SJCRH30 (cell line): ENCODE measurements around the gene RGMB. TPM values are rescaled to one million over a fixed set of nuclear protein-coding genes. Genes with fewer than 3 reads are reported as not detected.

ENCODE experiments used
- DNase-seq, 2 experiments: peaks; one replicate each; pipeline ENCODE4 v3.0.0-alpha.2; 2015 to 2020
- H3K27ac ChIP-seq: fragments of 250-450 bp; sonication (Bioruptor Pico); 2 replicates; pipeline ENCODE4 v1.5.1; 2020; ENCODE audit warnings: mild to moderate bottlenecking, moderate library complexity
- H3K27me3 ChIP-seq: fragments of 250-450 bp; sonication (Bioruptor Pico); 2 replicates; pipeline ENCODE4 v1.5.1; 2020; ENCODE audit warnings: mild to moderate bottlenecking, moderate library complexity
- H3K36me3 ChIP-seq: fragments of 250-450 bp; sonication (Bioruptor Pico); 2 replicates; pipeline ENCODE4 v1.5.1; 2020; ENCODE audit warnings: mild to moderate bottlenecking, moderate library complexity
- H3K4me1 ChIP-seq: fragments of 250-450 bp; sonication (Bioruptor Pico); 2 replicates; pipeline ENCODE4 v1.5.1; 2020; ENCODE audit warnings: mild to moderate bottlenecking, moderate library complexity
- H3K4me3 ChIP-seq: fragments of 250-450 bp; sonication (Bioruptor Pico); 2 replicates; pipeline ENCODE4 v1.5.1; 2020; ENCODE audit warnings: mild to moderate bottlenecking, moderate library complexity
- H3K9me3 ChIP-seq: fragments of 250-450 bp; sonication (Bioruptor Pico); replicated peaks from 2 replicates; pipeline ENCODE4 v1.5.1; 2020; ENCODE audit warnings: mild to moderate bottlenecking, moderate library complexity
- total RNA-seq: library from RNA; depleted of rRNA; stranded (reverse); fragments of >200 nt; shearing (Covaris generic); gene quantifications from 2 replicates; pipeline ENCODE4 v1.2.3, GENCODE V29; 2014

Gene RGMB
- total RNA-seq, 1 experiment from 2014 or later: 46.9 TPM

DNA sequence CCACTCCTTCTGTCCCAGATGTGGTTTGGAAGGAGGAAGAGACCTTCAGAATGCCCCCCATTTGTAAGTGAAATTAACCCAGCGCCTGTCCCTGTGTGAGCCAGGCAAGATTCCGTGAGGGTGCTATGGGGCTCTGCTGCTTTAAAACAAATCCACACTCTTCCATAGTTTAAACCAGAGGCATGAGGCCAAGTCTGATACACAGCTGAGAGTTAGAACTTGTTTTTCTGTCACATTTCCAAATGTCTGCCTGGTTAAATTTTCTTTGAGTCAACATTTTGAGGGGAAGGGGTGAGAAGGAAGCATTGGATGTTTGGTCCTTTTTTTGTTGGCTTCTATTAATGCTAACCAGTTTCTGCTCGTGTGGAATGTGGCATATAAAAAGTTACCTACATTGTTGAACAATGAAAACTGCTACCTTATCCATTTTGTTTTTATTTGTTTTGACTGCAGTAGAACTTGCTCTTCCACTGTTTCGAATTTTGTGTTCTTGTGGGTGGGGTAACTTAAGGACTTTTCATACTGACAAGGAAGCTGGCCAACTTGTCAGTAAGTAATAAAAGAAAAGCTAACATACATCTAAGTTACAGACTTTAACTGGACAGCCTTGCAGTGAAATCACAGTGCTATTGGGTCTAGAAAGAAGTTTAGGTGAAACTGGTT lies 12.9 kb downstream of the RGMB start:
- no peaks in the 10 kb centered on the region for H3K27me3 ChIP-seq
- peaks cover 71% of the 10 kb centered on the region for H3K36me3 ChIP-seq
- H3K4me1 ChIP-seq: peaks cover 30% of the 10 kb centered on the region
- no peaks in the 10 kb centered on the region for H3K9me3 ChIP-seq
- H3K4me3 ChIP-seq: no peak overlapping the region
- no peak overlapping the region for H3K27ac ChIP-seq
- peak in 1 of 2 experiments; percentile 20 for DNase-seq

DNA sequence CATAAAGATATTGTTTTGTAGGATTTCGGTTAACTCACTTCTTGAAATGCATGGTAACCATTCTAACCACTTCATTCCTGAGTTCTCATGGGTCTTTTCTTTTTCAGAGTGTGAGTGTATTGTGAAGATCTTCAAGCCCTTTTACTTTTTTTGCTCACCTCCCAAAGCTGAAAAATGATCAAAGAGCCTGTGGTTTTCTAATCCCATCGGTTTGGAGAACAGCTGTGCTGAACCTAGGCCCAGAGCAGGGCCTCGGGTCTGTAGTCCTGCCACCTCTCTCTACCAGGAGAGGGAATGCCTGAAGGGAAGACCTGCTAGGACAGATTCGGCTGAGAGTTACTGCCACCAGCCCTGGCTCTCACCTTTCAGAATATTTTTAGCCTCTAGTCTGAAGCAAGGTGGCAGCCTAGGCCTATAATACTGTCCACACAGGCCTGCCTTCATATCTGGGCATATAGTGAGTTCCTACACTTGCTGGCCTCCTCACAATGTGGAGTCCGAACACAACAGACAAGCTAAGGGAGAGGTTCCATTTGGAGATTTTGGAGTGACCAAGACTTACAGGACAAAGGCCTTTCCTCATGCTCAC lies 13.8 kb downstream of the RGMB start:
- Histone ChIP-seq H3K27me3 (no peaks in the 10 kb centered on the region), H3K4me1 (peaks cover 30% of the 10 kb centered on the region), H3K36me3 (peaks cover 70% of the 10 kb centered on the region), H3K9me3 (no peaks in the 10 kb centered on the region), H3K27ac (no peak overlapping the region), H3K4me3 (no peak overlapping the region)
- DNase-seq: peak; percentile 63 to 83

- Histone ChIP-seq H3K27me3 (no peaks in the 10 kb centered on the region), H3K36me3 (peaks cover 66% of the 10 kb centered on the region), H3K4me3 (no peak overlapping the region), H3K27ac (no peak overlapping the region), H3K4me1 (peaks cover 30% of the 10 kb centered on the region), H3K9me3 (no peaks in the 10 kb centered on the region)
- no peak for DNase-seq
These were observed 15.6 kb downstream of the RGMB start for GRCh38 chr5:98789029-98789428.

DNA sequence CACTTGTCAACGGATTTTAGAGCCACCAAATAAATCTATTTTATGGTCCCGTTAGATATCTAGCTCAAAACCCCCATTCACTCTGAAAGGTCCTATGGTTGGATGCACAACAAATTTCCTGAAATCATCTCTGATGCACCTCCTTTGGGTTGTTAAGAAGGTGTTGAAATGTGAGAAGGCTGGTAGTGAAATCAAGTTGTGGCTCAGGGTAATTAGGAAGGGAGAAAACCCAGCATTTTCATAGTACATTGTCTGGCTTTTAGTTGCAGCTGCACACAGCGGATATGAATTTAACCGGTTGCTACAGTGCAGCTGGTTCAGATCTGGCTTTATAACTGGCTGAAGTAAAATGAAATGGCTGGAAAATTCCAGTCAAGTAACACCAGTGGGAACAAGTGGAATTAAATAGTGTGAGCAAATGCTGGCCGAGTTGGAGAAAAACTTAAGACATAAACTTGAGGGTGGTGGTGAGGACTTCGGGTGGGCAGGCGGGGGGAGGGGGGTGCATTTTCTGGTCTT lies 17.6 kb downstream of the RGMB start:
- H3K4me3 ChIP-seq: no peak overlapping the region
- no peaks in the 10 kb centered on the region for H3K27me3 ChIP-seq
- DNase-seq: no peak
- peaks cover 19% of the 10 kb centered on the region for H3K4me1 ChIP-seq
- H3K9me3 ChIP-seq: no peaks in the 10 kb centered on the region
- peaks cover 66% of the 10 kb centered on the region for H3K36me3 ChIP-seq
- no peak overlapping the region for H3K27ac ChIP-seq

DNA sequence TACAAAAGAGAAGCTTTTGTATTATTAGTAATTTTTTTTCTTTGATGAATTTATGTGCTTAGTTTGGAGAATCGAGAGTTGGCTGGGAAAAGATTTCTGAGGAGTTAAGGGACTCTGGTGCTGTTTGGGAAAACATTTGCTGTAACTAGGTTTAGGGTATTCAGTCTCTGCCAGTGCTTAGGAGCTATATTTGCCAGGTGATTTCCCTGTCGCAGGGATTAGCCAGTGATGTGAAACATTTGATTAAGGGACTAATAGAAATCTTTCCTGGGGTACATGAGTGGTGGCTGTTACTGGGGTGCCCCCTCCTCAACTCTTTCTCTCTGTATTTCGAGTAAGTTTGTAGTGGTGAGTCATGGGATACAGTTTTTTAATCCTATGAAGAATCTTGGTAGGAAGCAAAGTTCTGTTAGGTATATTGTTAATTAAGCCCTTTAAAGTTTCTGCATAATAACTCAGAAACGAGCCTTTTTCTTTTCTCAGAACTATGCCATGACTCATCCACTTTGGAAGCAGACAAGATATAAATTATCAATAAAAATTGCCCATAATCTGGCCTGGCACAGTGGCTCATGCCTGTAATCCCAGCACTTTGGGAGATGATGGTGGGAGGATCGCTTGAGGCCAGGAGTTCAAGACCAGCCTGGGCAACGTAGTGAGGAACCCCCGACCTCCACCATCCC lies 18.6 kb downstream of the RGMB start:
- Histone ChIP-seq H3K4me3 (no peak overlapping the region), H3K9me3 (no peaks in the 10 kb centered on the region), H3K27ac (no peak overlapping the region), H3K27me3 (no peaks in the 10 kb centered on the region), H3K4me1 (peaks cover 11% of the 10 kb centered on the region), H3K36me3 (peaks cover 64% of the 10 kb centered on the region)
- no peak for DNase-seq

GRCh38 chr5:98793223-98793622 lies 19.8 kb downstream of the RGMB start:
- Histone ChIP-seq H3K36me3 (peaks cover 57% of the 10 kb centered on the region), H3K27ac (no peak overlapping the region), H3K9me3 (no peaks in the 10 kb centered on the region), H3K4me1 (no peaks in the 10 kb centered on the region; the same call in 1 of the 2 replicates), H3K27me3 (no peaks in the 10 kb centered on the region), H3K4me3 (no peak overlapping the region)
- DNase-seq: no peak

- H3K27me3 ChIP-seq: no peaks in the 10 kb centered on the region
- H3K9me3 ChIP-seq: no peaks in the 10 kb centered on the region
- H3K27ac ChIP-seq: no peak overlapping the region
These were observed 20.5 kb downstream of the RGMB start for GRCh38 chr5:98794001-98794400.

DNA sequence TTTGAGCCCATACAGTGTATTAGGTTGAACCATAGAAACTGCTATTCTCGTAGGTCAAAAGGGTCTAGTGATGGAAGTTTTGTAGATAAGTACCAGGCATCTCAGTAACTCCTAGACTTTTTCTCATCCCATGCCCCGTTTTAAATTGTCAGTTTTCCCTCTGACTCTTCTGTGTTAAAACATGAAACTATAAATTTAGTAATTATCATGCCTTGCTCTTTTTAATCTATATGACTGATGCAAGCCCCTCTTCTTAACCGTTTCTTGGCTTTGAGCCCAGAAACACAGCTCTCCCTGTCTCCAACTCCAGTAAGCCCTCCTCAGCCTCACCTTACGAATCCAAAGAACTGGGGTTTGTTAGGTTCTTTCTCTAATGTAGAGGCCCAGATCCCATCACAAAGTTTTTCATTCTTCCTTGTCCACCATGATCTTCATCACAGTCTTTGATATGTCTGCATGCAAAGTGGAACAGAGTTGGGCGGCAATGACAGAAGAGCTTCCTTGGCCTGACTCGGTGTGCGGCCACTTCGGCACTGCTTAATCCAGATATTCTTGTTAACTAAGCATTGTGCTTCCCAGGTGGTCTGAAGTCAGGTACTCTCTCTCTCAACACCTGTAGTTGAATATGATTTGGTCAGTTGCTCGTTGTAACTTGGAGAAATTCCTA lies 21.1 kb downstream of the RGMB start:
- Histone ChIP-seq H3K9me3 (no peaks in the 10 kb centered on the region), H3K27ac (no peak overlapping the region), H3K36me3 (peaks cover 49% of the 10 kb centered on the region), H3K4me1 (no peaks in the 10 kb centered on the region; the same call in 1 of the 2 replicates), H3K4me3 (no peak overlapping the region), H3K27me3 (no peaks in the 10 kb centered on the region)
- DNase-seq: no peak

More at GRCh38 chr5:98794001-98794400, 20.5 kb downstream of the RGMB start:
- peaks cover 52% of the 10 kb centered on the region for H3K36me3 ChIP-seq
- no peak overlapping the region for H3K4me3 ChIP-seq
- H3K4me1 ChIP-seq: no peaks in the 10 kb centered on the region; the same call in 1 of the 2 replicates
- DNase-seq: no peak

DNA sequence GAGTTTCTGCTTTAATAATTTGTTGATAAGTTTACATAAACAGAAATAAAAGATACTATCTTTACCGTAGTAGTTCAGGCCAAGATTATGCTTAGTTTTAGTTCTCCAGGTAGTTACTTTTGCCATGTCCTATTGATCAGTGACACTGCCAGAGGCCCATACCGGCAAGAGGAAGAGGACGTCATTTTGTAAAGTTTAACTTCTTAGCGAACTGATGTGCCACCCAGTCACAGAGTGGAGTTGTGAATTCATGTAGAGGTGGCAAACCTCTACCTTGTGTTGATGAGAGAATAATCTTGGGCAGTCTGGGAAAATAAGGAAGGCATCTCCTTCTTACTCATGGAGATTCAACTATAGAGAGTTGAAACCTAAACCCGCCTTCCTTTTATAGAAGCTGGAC lies 21.8 kb downstream of the RGMB start:
- H3K27ac ChIP-seq: no peak overlapping the region
- H3K36me3 ChIP-seq: peaks cover 42% of the 10 kb centered on the region
- no peak overlapping the region for H3K4me3 ChIP-seq
- DNase-seq: no peak
- H3K9me3 ChIP-seq: no peaks in the 10 kb centered on the region
- no peaks in the 10 kb centered on the region; the same call in 1 of the 2 replicates for H3K4me1 ChIP-seq
- H3K27me3 ChIP-seq: no peaks in the 10 kb centered on the region

DNA sequence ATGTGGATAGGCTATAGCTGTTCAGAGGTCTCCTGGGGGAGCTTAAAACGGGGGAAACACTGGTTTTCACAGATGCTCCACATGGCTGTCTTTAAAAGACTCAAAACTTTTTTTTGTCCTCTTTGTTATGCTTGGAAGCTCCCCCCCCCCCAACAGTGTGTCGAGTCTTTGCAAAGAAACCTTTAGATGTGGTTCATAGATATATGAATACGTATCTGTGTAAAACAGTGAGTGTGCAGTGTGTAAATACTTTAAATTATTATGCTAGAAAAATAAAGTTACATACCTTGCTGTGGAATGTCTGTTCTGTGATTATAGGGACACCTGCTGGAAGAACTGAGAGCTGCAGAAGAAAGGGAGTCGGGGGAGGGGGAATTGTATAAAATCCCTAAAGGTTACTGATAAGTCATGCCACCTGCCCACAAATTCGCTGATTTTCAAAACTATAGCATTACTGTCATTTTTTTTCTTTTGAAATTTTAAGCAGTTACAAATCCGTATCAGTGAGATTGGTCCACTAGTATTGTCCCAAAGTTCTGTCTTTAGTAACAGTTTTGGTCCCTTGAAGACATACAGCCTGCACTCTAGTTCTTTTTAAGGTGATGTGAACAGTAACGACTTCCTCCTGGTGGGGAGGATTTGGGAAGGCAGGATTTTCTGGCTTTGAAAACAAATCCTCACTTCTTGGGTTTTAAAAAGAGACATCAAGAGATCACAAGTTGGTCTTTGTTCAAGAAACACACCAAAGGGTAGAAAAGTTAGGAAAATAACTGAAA lies 22.9 kb downstream of the RGMB start:
- Histone ChIP-seq H3K36me3 (peaks cover 32% of the 10 kb centered on the region), H3K27ac (no peak overlapping the region), H3K9me3 (no peaks in the 10 kb centered on the region), H3K27me3 (no peaks in the 10 kb centered on the region), H3K4me3 (no peak overlapping the region), H3K4me1 (no peaks in the 10 kb centered on the region; the same call in 1 of the 2 replicates)
- DNase-seq: peak; percentile 33 to 70

- DNase-seq: no peak
These were observed 24.9 kb downstream of the RGMB start for GRCh38 chr5:98798371-98798770.

GRCh38 chr5:98798847-98799246 lies 25.4 kb downstream of the RGMB start:
- Histone ChIP-seq H3K9me3 (no peaks in the 10 kb centered on the region), H3K4me1 (no peaks in the 10 kb centered on the region; the same call in 1 of the 2 replicates), H3K27ac (no peak overlapping the region), H3K27me3 (no peaks in the 10 kb centered on the region), H3K4me3 (no peak overlapping the region), H3K36me3 (peaks cover 12% of the 10 kb centered on the region)
- DNase-seq: no peak

More at GRCh38 chr5:98798371-98798770, 24.9 kb downstream of the RGMB start:
- H3K9me3 ChIP-seq: no peaks in the 10 kb centered on the region
- H3K36me3 ChIP-seq: peaks cover 17% of the 10 kb centered on the region
- no peak overlapping the region for H3K4me3 ChIP-seq
- H3K4me1 ChIP-seq: no peaks in the 10 kb centered on the region; the same call in 1 of the 2 replicates
- no peak overlapping the region for H3K27ac ChIP-seq
- no peaks in the 10 kb centered on the region for H3K27me3 ChIP-seq

- Histone ChIP-seq H3K27me3 (no peaks in the 10 kb centered on the region), H3K9me3 (peaks cover 13% of the 10 kb centered on the region), H3K36me3 (0 out of 2 replicates have a peak, but pooled peaks cover 4% of the 10 kb centered on the region), H3K27ac (no peak overlapping the region), H3K4me3 (no peak overlapping the region), H3K4me1 (no peaks in the 10 kb centered on the region)
- no peak for DNase-seq
These were observed 30.6 kb downstream of the RGMB start for GRCh38 chr5:98804066-98804465.

DNA sequence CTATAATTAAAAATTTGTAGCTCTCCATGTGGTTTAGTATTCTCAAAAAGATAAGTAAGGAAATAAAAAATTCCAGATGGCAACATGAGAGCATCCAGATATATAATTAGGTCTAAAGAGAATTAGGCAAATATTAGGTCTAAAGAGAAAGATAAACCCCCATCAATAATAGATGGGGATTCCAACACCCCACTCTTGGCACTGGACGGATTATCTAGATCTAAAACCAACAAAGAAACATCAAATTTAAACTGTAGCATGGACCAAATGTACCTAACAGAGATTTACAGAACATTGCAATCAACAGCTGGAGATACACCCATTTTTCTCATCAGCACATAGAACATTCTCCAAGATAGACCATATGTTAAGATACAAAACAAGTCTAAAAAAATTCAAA lies 31.6 kb downstream of the RGMB start:
- Histone ChIP-seq H3K36me3 (0 out of 2 replicates have a peak, but pooled peaks cover 4% of the 10 kb centered on the region), H3K27ac (no peak overlapping the region), H3K9me3 (peaks cover 13% of the 10 kb centered on the region), H3K27me3 (no peaks in the 10 kb centered on the region), H3K4me1 (no peaks in the 10 kb centered on the region), H3K4me3 (no peak overlapping the region)
- DNase-seq: no peak
